Dedifferentiated amniotic fluid mesenchymal stem cell (primary cell): ENCODE measurements around the gene TFCP2.
"Not testable (repeated sequence)": the region's sequence is repeated elsewhere in the genome, so short reads cannot be mapped to it uniquely, and the experiment has no call there.

Experiments used
- DNase-seq: peaks from one replicate; pipeline ENCODE4 v3.0.0-alpha.2; 2016; ENCODE audit errors: extremely low spot score

Gene TFCP2

DNA sequence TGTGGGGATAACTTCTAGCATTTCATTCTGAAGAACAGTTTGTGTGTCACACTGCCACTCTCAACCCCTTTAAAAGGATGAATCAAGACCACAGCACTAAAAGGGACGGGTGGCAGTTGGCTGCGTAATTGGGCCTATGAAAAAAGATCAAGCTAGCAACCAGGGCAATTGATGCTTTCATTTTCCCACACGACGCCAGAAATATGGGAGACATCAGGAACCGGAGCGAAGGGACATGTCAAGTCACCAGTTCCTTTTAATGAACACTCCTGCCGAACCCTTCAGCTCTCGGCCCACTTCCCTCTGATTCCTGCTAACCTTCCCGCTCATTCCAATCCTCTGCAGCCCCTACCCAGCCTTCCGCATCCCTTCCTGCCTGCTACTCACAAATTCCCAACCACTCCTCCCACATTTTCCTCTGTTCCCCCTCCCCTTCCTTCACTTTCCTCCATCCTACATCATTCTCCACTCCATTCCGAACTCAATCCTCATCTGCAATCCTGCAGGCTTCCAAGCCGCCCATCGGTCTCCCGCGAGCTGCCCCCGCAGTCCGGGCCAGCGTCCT, 90.3 kb downstream of the TFCP2 start:
- peak; percentile 37 for DNase-seq

DNA sequence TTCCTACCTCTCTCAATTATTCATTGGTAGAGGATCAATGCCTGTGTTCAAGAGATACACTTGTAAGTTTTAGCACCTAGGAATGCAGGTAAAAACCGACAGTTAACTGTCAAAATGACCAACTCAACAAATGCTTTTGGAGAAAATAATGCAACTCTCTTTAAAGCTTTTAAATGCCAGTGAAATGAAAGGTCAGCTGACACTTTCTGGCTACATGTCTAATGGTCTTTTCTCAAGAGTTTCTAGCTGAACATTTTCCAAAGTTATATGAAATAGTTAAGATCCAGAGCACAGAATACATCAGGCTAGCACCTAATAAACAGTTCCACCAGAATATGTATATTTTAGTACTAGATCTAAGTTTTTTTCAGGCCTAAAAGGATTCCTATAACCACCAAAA, 91.5 kb downstream of the TFCP2 start:
- no peak for DNase-seq

DNA sequence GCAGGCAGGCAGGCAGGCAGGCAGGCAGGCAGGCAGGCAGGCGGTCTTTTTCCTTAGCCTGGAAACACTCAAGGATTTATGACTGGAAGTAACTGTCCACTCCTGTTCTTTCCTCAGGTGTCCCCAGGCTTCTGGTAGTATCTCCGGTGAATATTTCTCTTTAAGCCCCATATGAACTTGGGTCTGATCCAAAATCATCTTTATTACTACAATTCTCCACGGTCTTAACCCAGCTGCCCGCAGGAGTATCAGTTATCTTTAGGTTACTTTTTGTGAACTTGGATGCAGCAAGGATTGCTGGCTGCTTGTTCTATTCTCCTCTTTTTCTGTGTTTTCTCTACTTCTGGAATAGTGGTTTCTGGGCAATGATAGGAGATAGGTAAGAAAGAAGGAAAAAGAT, 92.8 kb downstream of the TFCP2 start:
- DNase-seq, result no peak

DNA sequence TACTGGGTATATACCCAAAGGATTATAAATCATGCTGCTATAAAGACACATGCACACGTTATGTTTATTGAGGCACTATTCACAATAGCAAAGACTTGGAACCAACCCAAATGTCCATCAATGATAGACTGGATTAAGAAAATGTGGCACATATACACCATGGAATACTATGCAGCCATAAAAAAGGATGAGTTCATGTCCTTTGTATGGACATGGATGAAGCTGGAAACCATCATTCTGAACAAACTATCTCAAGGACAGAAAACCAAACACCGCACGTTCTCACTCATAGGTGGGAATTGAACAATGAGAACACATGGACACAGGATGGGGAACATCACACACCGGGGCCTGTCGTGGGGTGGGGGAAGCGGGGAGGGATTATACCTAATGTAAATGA, 94.1 kb downstream of the TFCP2 start:
- not testable (repeated sequence) for DNase-seq

DNA sequence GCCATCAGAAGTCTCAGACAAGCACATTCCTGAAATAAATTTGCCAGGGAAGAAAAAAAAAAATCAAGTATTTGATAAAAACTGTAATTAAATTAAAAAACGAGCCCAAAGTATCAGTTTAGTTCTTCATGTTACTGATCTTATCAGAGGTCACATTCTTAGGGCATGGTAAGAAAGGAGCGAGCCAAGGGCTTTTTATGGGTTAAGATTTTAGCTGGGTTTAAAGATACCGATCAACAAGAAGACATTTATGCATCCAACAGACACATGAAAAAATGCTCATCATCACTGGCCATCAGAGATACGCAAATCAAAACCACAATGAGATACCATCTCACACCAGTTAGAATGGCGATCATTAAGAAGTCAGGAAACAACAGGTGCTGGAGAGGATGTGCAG, 94.6 kb downstream of the TFCP2 start:
- DNase-seq, result not testable (repeated sequence)

DNA sequence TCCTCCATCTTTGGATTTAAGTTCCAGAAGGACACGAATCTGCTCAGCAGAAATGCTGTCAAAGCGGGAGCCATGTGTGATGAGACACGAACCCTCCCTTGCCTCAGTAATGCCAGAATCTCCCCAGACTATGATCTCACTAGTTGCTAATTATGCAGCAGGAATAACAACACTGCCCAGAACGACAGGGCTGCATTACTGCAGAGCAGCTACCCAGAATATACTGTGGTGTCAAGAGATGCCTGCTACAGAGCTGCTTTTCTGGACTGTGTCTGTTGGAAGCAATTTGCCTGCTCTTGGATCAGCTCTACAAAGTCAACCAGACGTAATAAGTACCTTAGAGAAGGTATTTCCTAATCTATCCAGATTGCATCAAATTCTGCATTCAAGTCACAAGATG, 95.0 kb downstream of the TFCP2 start:
- DNase-seq, result no peak

DNA sequence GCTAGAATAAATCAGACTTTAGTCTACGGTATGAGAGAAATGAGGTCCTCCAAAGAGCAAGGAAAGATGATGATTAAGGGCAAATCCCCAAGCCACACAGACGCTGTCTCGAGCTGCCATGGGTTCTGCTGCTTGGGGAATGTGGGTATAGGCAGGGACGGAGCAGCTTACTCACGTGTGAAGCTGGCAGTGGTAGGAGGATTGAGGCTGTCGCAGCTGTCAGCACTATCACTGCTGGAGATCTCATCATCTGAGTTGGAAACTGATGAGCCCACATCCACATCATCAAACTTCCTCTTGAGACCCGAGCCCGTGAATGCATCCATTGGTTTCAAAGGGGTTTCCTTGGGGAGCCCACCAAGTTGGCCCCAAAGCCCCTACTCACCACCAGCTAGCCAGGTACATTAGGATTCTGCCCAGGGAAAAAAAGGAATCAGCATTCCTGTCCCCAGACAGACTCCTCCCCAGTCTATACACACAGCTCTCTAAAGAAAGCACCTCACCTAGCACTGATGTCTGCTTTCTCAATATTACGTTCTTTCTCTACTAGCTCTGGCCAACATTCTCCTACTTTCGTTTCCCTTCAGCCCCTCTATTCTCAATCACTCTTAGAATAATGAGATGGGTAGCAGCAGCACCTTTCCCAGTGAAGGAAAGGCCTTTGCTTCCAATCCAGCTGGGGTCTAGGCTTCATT, 96.6 kb downstream of the TFCP2 start:
- DNase-seq, result no peak

DNA sequence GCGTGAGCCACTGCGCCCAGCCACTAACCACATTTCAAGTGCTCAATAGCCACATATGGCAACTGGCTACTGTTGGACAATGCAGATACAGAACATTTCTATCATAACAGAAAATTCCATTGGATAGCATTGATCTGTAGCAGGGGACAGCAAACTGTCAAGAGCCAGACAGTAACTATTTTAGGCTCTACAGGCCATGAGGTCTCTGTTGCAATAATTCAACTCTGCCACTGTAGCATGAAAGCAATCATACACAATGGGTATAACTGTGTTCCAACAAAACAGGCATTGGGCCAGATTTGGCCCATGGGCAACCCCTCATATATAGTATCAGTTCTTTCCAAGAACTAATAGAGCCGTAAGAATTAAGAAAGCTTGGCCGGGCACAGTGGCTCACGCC, 97.5 kb downstream of the TFCP2 start:
- no peak for DNase-seq

DNA sequence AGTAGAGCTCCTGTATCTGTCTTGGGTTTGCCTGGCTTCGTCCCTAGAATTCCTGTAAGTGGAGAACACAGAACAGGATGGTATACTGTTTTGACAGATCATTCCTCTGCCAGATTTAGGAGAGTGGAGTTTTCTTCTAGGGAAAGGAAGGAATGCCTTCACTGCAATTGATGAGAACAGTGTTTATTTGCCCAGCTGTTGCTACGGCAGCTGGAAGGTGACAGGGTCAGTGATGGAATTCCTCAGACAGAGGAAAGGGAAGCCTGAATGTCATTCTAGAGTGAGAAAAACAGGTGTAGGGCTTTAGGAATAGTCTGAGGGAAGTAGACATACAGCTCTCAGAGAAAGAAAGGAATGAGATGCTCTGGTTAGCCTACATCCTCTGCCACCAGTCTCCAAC, 101.3 kb downstream of the TFCP2 start:
- no peak for DNase-seq

DNA sequence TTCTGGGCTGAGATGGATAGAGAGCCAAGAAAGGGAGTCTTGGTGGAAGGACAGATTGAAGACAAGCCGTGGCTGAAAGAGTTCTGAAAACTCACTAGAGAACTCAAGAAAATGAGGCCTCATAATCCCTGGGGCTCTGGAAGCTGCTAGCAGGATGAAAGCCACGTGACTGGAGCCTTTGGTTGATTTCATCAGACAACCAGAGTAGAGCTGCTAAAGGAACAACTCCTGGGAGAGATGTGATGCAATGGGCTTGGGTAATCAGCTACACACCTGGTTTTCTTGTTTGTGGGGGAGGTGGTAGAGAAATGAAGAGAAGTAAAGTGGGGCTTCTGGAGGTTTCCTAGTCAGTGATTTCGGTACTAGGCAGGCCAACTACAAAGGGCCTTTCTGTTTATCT, 102.9 kb downstream of the TFCP2 start:
- no peak for DNase-seq

DNA sequence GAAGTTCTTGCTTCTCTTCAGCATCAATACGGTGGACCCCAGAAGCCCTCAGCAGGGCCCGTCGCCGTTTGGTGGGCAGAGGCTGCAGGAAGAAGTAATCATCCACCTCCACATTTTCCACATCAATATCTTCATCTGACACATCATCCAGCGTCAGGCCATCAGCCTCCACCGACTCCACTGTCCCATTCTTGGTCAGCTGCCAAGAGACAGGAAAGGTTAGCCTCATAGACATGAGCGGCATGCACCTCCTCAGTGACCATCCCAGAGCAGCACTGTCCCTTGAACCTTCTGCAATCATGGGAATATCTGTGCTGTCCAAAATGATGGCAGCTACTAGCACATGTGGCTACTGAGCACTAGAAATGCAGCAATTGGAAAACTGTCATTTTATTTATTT, 105.2 kb downstream of the TFCP2 start:
- DNase-seq, result no peak

DNA sequence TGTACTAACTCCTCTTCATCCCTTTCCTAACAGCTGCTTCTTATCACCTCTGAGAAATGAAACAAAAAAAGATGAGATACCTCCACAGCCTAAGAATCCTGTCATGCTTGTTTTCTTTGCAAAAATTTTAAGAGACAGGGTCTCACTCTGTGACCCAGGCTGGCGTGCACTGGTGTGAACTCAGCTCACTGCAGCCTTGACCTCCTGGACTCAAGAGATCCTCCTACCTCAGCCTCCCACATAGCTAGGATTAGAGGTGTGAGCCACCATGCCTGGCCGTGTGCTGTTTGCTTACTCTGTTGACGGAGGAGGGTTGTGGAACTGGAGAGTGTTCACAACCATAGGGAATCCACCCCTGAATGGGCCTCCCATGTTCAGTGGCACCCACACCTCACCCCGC, 105.7 kb downstream of the TFCP2 start:
- DNase-seq, result no peak

DNA sequence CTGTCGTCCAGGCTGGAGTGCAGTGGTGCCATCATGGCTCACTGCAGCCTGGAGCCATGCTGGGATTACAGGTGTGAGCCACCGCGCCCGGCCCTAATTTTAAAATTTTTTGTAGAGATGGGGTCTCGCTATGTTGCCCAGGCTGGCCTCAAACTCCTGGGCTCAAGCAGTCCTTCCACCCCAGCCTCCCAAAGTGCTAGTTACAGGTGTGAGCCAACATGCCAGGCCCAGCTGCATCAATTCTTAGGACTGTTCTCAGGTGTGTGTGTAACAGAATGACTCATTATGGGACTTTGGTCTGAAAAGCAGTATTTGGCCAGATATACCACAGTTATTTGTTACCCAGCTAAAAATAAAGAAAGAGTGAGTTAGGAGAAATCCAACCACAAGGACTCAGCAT, 107.4 kb downstream of the TFCP2 start:
- no peak for DNase-seq

DNA sequence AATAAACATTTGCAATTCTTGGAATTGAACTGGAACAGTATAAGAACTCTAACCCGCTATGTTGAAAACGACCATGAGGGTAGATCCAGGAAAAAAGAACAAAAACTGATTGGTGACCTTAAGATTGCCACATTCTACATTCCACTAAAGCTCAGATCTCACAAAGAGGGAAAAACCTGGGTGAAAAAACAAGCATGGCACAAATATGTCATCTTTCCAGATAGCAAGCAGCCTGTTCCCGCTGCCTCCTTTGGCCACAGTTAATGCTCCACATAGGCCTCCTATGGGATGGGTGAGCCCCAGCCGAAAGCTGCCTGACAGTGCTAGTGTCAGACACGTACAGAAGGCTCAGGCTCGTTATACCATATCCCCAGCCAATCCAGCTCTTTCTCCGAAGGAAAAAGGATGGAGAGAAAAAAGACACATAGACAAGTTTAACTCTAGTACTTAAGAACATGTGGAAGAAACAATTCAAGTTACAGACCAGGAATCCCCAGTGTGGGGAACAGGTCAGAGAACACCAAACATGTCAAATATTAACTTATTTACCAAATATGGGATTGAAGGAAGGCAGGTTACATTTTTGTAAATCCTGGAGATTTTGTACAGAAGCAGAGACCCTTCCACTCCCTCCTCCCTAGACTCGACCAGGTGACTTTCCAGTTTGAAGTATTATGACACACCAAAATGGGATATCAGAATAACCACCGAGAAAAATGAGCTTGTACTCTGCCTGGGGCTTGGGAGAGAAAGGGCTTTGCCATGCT, 110.1 kb downstream of the TFCP2 start:
- DNase-seq, result no peak

DNA sequence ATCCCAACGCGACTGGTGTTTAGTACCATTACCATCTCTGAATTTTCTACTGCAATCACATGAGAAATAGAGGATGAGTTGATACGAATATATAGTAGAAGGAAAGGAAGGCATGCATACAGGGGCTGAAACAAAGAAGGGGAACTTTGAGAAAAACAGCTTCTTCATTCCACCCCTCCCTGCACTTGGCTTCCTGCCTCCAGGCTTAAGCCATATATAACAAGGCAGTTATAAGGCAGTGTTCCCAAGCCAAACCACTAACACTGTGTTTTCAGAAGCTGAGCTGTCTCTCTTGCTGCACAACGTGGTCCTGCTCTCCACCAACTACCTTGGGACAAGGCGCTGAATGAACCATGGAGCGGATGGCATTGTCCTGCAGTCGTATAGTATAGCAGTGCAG, 113.8 kb downstream of the TFCP2 start:
- no peak for DNase-seq

DNA sequence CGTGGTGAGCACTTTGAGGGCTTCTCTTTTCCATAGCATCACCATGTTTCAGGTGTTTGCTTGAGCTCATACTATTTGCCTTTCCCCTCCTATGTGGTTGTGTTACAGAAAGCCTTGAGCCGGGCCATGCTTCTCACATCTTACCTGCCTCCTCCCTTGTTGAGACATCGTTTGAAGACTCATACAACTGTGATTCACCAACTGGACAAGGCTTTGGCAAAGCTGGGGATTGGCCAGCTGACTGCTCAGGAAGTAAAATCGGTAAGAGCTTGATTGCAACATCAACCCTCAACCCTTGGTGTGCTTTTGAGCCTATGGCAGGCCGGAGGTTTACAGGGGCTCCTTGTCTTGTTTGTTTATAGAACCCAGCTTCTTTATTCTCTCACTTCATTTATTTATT, 116.7 kb downstream of the TFCP2 start:
- no peak for DNase-seq

DNA sequence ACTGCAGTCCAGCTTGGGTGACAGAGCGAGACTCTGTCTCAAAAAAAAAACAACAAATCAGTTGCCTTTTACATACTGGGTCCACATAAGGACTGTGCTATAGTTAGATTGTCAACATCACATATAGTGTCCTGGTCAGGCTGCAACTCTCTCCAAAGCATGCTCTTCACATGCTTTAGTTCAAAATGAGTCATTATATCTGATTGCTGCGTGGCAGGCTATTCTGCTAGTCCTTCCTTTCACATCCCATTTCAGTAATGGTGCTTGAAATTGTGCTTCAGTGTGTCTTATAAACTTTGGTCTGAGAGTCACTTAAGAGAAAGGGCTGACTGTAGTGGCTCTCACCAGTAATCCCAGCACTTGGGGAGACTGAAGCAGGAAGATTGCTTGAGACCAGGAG, 117.9 kb downstream of the TFCP2 start:
- DNase-seq, result no peak

DNA sequence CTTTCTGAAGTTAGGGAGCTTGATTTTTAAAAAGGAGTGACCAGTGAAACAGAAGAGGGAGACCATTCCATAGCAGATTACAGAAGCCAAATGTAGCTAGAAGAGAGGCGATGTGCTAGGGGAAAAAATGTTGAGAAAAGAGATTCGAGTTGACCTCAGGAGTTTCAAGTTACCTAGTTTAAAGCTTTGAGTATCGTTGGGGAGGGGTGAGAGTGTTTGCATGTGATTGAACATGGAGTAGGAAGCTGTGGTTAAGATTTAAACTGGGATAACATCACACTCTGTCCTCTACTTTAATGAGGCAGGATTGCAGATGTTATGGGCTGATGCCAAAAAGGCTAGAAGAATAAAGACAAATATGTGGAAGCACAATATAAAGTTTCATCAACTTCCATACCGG, 121.1 kb downstream of the TFCP2 start:
- no peak for DNase-seq

DNA sequence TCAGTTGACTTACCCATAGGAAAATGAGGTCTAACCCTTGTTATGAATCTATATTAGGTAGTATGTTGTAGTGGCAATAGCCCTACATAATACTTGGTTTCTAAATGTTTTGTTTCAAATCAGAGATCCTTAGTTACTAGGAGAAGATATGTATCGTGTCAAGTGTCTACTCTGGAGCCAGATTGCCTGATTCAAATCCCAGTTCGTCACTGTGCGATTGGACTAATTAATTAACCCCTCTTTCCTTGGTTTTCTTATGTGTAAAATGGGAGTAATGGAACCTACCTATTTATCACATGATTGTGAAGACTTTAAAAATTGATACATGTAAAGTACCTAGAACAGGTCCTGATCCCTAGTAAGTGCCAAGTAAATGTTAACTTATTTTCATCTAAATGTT, 123.4 kb downstream of the TFCP2 start:
- DNase-seq, result no peak

DNA sequence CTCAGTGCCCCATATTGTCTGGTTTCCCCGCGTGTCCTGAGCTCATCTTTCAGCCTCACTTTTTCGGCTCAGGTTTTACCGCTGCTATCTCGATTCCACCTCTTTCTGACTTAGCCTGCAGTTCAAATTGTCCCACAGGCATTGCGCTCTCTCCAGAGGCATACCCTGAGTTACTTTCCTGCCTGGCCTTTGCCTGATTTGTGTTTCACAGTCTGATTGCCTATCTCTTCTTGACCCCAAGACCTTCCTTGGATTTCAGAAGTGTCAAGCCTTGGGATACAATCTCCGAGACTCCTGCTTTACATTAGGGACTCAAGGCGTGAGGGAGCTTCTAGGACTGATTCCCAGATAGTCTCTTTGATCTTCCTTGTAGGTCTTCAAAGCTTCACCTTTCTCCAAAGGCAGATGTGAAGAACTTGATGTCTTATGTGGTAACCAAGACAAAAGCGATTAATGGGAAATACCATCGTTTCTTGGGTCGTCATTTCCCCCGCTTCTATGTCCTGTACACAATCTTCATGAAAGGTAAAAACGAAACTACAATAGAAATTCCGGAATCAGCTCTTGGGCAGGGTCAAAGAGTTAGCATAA, 124.2 kb downstream of the TFCP2 start:
- DNase-seq, result no peak

DNA sequence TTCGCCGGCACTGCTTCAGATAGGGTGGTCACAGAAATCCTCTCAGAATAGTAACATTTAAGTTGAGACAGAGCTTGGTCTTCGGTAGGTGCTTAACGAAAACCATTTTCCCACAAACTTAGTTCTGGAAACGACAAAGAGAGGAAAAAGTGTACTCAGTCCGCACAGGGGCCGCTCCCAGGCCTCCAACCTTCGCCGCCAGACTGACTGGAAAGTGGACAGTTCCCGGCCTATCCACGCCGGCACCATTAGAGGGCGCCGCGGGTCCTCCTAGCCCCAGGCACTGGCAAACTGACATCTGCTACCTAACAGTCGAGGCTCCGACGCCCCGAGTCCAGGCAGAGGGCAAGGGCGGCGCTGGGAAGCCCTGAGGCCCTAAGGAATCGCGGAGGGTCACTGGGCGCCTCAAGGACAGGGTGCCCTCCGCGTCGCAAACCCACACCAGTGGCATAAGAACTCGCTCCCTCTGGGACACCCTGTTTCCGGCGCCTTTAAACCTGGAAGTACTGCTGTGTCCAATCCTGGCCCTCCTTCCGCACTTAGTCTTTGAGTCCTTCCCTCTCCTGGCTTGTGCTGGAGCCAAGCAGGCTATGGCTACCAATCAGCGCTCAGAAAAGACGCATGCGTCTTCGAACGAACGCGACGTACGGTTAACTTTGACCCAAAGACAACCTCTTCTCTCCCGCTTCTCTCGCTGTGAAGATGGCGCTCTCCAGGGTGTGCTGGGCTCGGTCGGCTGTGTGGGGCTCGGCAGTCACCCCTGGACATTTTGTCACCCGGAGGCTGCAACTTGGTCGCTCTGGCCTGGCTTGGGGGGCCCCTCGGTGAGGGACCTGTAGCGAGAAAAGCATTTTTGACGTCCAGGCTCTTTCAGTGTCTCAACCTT, 125.0 kb downstream of the TFCP2 start, which contains the start of gene LETMD1:
LETMD1 (plus strand) TSS at position 673 of the 886 bp plus-strand sequence; CDS start at position 703, 30 bp downstream.
- DNase-seq, result peak; percentile 99
